HL-60/S4 treated with phorbol 12-myristate 13-acetate at 8.2 ng/mL for 4 days and 3 days (cell line): ENCODE measurements around the gene BPIFB3.

Source experiments
- in situ Hi-C: fragments of 300-500 bp; cut with MboI; formaldehyde crosslinking; loops from 2 replicates; pipeline ENCODE4 v1.15.0; 2022; ENCODE audit warnings: low sequenced_read_pairs

The BPIFB3 gene

GRCh38 chr20:33015700-33016580, 37.8 kb upstream of the BPIFB3 start:
- in situ Hi-C loops, result no loop called here

- in situ Hi-C loops, result no loop called here
Observed at GRCh38 chr20:33016581-33017109, 37.1 kb upstream of the BPIFB3 start.

GRCh38 chr20:33017542-33017941, 36.2 kb upstream of the BPIFB3 start:
- in situ Hi-C loops, result no loop called here

GRCh38 chr20:33018169-33018931, 35.4 kb upstream of the BPIFB3 start:
- in situ Hi-C loops, result no loop called here

GRCh38 chr20:33019465-33020277, 34.0 kb upstream of the BPIFB3 start:
- in situ Hi-C loops, result no loop called here

- in situ Hi-C loops, result no loop called here
Observed at GRCh38 chr20:33020278-33021161, 33.2 kb upstream of the BPIFB3 start.

- in situ Hi-C loops, result no loop called here
Observed at GRCh38 chr20:33021879-33022278, 31.8 kb upstream of the BPIFB3 start.

- in situ Hi-C loops, result no loop called here
Observed at GRCh38 chr20:33022289-33022688, 31.4 kb upstream of the BPIFB3 start.

- in situ Hi-C loops, result no loop called here
Observed at GRCh38 chr20:33022694-33023438, 30.8 kb upstream of the BPIFB3 start.

- in situ Hi-C loops, result no loop called here
Observed at GRCh38 chr20:33023439-33024242, 30.1 kb upstream of the BPIFB3 start.

- in situ Hi-C loops, result no loop called here
Observed at GRCh38 chr20:33024243-33024560, 29.5 kb upstream of the BPIFB3 start.

- in situ Hi-C loops, result no loop called here
Observed at GRCh38 chr20:33024609-33025317, 28.9 kb upstream of the BPIFB3 start.

- in situ Hi-C loops, result no loop called here
Observed at GRCh38 chr20:33025318-33025876, 28.3 kb upstream of the BPIFB3 start.

- in situ Hi-C loops, result no loop called here
Observed at GRCh38 chr20:33026072-33026778, 27.5 kb upstream of the BPIFB3 start.

- in situ Hi-C loops, result no loop called here
Observed at GRCh38 chr20:33026779-33027759, 26.6 kb upstream of the BPIFB3 start.
